ENCODE results near the gene U2AF2.

Gene U2AF2

DNA sequence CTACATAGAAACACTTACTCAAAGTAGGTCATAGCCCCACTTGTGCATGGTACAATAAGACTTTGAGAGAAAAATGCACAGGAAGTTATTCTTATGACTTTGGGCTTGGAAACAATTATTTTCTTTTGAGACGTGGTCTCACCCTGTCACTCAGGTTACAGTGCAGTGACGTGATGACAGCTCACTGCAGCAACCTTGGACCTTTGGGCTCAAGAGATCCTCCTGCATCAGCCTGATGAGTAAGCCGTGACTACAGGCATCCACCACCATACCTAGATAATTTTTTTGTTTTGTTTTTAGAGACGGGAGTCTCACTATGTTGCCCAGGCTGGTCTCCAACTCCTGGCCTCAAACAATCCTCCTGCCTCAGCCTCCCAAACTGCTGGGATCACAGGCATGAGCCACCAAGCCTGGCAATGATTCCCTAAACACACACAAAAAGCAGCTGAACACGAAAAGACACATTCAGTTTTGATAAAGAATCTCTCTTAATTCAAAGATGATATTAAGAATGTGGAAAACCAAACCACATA lies 65.4 kb downstream of the U2AF2 start:
- no peak for DNase-seq

DNA sequence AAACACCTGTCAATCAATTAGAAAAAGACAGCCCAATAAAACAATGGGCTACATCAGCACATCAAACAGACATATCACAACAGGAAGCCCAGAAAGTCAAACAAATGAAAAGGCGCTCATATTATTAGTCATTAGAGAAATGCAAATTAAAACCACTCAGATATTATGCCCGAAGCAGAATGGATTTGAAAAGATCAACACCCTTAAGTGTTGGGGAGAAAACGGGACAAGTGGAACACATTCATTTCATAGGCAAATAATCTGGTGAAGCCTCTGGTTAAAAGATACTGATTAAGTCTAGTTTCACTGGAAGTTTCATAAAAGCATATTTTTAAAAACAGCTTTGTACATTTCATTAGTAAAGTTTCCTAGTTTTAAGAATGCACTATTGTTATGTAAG lies 66.0 kb downstream of the U2AF2 start:
- DNase-seq: no peak

GRCh38 chr19:55723491-55723890 lies 68.7 kb downstream of the U2AF2 start:
- DNase-seq: no peak
